ENCODE measurements around the gene MOGAT3. TPM values are rescaled to one million over a fixed set of nuclear protein-coding genes. Genes with fewer than 3 reads are reported as not detected.

The MOGAT3 gene
- total and polyA plus RNA-seq, 2 experiments from 2014 or later, result 0.44 TPM; not detected in 1

- Mint-ChIP-seq H3K9me3 (no peaks in the 10 kb centered on the region), H3K4me3 (peak within 1 kb of the TSS; percentile 97), H3K4me1 (peaks cover 24% of the 10 kb centered on the region), H3K27me3 (ENCODE audit: insufficient read depth, low read depth, poor library complexity) (peaks cover 17% of the 10 kb centered on the region), H3K36me3 (ENCODE audit: low read depth) (peaks cover 10% of the 10 kb centered on the region), H3K27ac (peak within 1 kb of the TSS; percentile 90)
- Histone ChIP-seq H3K27me3 (ENCODE audit: insufficient read depth) (no peaks in the 10 kb centered on the region), H2AFZ (peak within 1 kb of the TSS; percentile 66; the same call in 1 of the 2 replicates), H3K4me1 (ENCODE audit: insufficient read depth) (peaks cover 12% of the 10 kb centered on the region), H3K27ac (ENCODE audit: low read depth) (no peak within 1 kb of the TSS), H3K4me3 (peak within 1 kb of the TSS; percentile 64), H3K36me3 (ENCODE audit: insufficient read depth) (no peaks in the 10 kb centered on the region), H3K9me2 (ENCODE audit: insufficient read depth) (no peaks in the 10 kb centered on the region), H3F3A (replicated peaks; ENCODE audit: low read depth) (0 out of 2 replicates have a peak, but pooled peaks cover 3% of the 10 kb centered on the region), H3K4me2 (peak within 1 kb of the TSS; percentile 80), H4K20me1 (replicated peaks; ENCODE audit: insufficient read depth) (0 out of 2 replicates have a peak, but pooled peaks cover 4% of the 10 kb centered on the region), H3K79me2 (replicated peaks; ENCODE audit: insufficient read depth) (peaks cover 32% of the 10 kb centered on the region)
- ATAC-seq (peak; percentile 90), DNase-seq (ENCODE audit: low spot score) (peak; percentile 100)
- TF ChIP-seq NANOG (IDR thresholded peaks at IDR 0.05; ENCODE audit: borderline replicate concordance) (no peak), EZH2 (IDR thresholded peaks at IDR 0.05; ENCODE audit: low read depth, unreplicated experiment) (no peak), ETS1 (IDR thresholded peaks at IDR 0.05) (peak; percentile 78), ZNF114 (CRISPR knock-in tag; IDR thresholded peaks at IDR 0.05) (no peak), JUNB (IDR thresholded peaks at IDR 0.05; ENCODE audit: unreplicated experiment) (no peak), STAT1 (IDR thresholded peaks at IDR 0.05; ENCODE audit: unreplicated experiment) (no peak), CREB1 (CRISPR knock-in tag; IDR thresholded peaks at IDR 0.05; ENCODE audit: low read depth) (peak; percentile 74), REST (IDR thresholded peaks at IDR 0.05; ENCODE audit: unreplicated experiment) (no peak), EZH2phosphoT487 (IDR thresholded peaks at IDR 0.05; ENCODE audit: unreplicated experiment) (no peak), CTCF (conservative IDR thresholded peaks at IDR 0.05; ENCODE audit: low read depth in 2 of 2) (peak in 1 of 2 experiments; percentile 50; a peak in 2 of 4 replicates), POLR2AphosphoS5 (IDR thresholded peaks at IDR 0.05; ENCODE audit: low read depth) (peak; percentile 60), ZNF331 (CRISPR knock-in tag; IDR thresholded peaks at IDR 0.05; ENCODE audit: low read depth) (no peak), ZNF462 (CRISPR knock-in tag; IDR thresholded peaks at IDR 0.05) (no peak)
These were observed 16.8 kb upstream of the MOGAT3 start, which contains the start of the genes PLOD3 and ZNHIT1 for GRCh38 chr7:101217388-101218235. Gene PLOD3, minus strand, starts transcription at chr7:101217581. Its CDS starts 307 bp downstream, at chr7:101217274. Gene ZNHIT1, plus strand, starts transcription at chr7:101218165. Its CDS starts 31 bp downstream, at chr7:101218196.
